KOPT-K1 (cell line): Measurements from ENCODE around the gene ARHGEF16.

Experiments
- H3K27ac ChIP-seq: fragments of 200-600 bp; sonication (generic); 2 replicates; pipeline ENCODE4 v1.5.1; 2016; ENCODE audit warnings: antibody characterized with exemption, mild to moderate bottlenecking, low read depth, low read length; ENCODE audit not compliant: poor library complexity, severe bottlenecking
- H3K36me3 ChIP-seq: fragments of 200-600 bp; sonication (generic); 2 replicates; pipeline ENCODE4 v1.5.1; 2017; ENCODE audit warnings: antibody characterized with exemption, mild to moderate bottlenecking, low read length, moderate library complexity; ENCODE audit not compliant: insufficient read depth
- H3K9me3 ChIP-seq: fragments of 200-600 bp; sonication (generic); 2 replicates; pipeline ENCODE4 v1.5.1; 2017; ENCODE audit warnings: antibody characterized with exemption, low read length, mild to moderate bottlenecking; ENCODE audit not compliant: insufficient read depth, poor library complexity, severe bottlenecking

ARHGEF16 gene

GRCh38 chr1:3440711-3441409, 13.6 kb upstream of the ARHGEF16 start:
- Histone ChIP-seq H3K9me3 (no peaks in the 10 kb centered on the region), H3K27ac (no peak overlapping the region), H3K36me3 (no peaks in the 10 kb centered on the region)

GRCh38 chr1:3441410-3441847, 13.0 kb upstream of the ARHGEF16 start:
- Histone ChIP-seq H3K36me3 (no peaks in the 10 kb centered on the region), H3K9me3 (peaks cover 4% of the 10 kb centered on the region), H3K27ac (no peak overlapping the region)

- no peak overlapping the region for H3K27ac ChIP-seq
- H3K9me3 ChIP-seq: peaks cover 6% of the 10 kb centered on the region
- H3K36me3 ChIP-seq: no peaks in the 10 kb centered on the region
Measured at GRCh38 chr1:3441880-3442279, 12.6 kb upstream of the ARHGEF16 start.

- no peaks in the 10 kb centered on the region for H3K36me3 ChIP-seq
Measured at GRCh38 chr1:3442331-3442730, 12.1 kb upstream of the ARHGEF16 start.

GRCh38 chr1:3442901-3443300, 11.6 kb upstream of the ARHGEF16 start:
- Histone ChIP-seq H3K9me3 (peaks cover 6% of the 10 kb centered on the region), H3K27ac (no peak overlapping the region), H3K36me3 (no peaks in the 10 kb centered on the region)

More at GRCh38 chr1:3442331-3442730, 12.1 kb upstream of the ARHGEF16 start:
- Histone ChIP-seq H3K27ac (no peak overlapping the region), H3K9me3 (peaks cover 6% of the 10 kb centered on the region)

GRCh38 chr1:3443807-3444206, 10.7 kb upstream of the ARHGEF16 start:
- Histone ChIP-seq H3K36me3 (no peaks in the 10 kb centered on the region), H3K9me3 (peaks cover 6% of the 10 kb centered on the region), H3K27ac (no peak overlapping the region)

- Histone ChIP-seq H3K27ac (no peak overlapping the region), H3K36me3 (no peaks in the 10 kb centered on the region), H3K9me3 (peaks cover 6% of the 10 kb centered on the region)
Measured at GRCh38 chr1:3444298-3444697, 10.2 kb upstream of the ARHGEF16 start.

GRCh38 chr1:3444736-3445135, 9.7 kb upstream of the ARHGEF16 start:
- Histone ChIP-seq H3K27ac (no peak overlapping the region), H3K36me3 (no peaks in the 10 kb centered on the region), H3K9me3 (peaks cover 6% of the 10 kb centered on the region)

- Histone ChIP-seq H3K36me3 (no peaks in the 10 kb centered on the region), H3K9me3 (peaks cover 6% of the 10 kb centered on the region), H3K27ac (no peak overlapping the region)
Measured at GRCh38 chr1:3450202-3450863, 4.1 kb upstream of the ARHGEF16 start.

GRCh38 chr1:3450983-3451382, 3.5 kb upstream of the ARHGEF16 start:
- Histone ChIP-seq H3K27ac (no peak overlapping the region), H3K9me3 (peaks cover 6% of the 10 kb centered on the region), H3K36me3 (no peaks in the 10 kb centered on the region)

- H3K9me3 ChIP-seq: no peaks in the 10 kb centered on the region
- no peak overlapping the region for H3K27ac ChIP-seq
- H3K36me3 ChIP-seq: no peaks in the 10 kb centered on the region
Measured at GRCh38 chr1:3451994-3452865, 2.2 kb upstream of the ARHGEF16 start.

GRCh38 chr1:3452866-3453175, 1.6 kb upstream of the ARHGEF16 start:
- H3K36me3 ChIP-seq: no peaks in the 10 kb centered on the region
- no peak overlapping the region for H3K27ac ChIP-seq
- no peaks in the 10 kb centered on the region for H3K9me3 ChIP-seq

- Histone ChIP-seq H3K9me3 (no peaks in the 10 kb centered on the region), H3K36me3 (no peaks in the 10 kb centered on the region), H3K27ac (no peak overlapping the region)
Measured at GRCh38 chr1:3453203-3453761, 1.2 kb upstream of the ARHGEF16 start.

GRCh38 chr1:3454811-3455618, 550 bp downstream of the ARHGEF16 start:
- H3K27ac ChIP-seq: no peak overlapping the region
- H3K9me3 ChIP-seq: no peaks in the 10 kb centered on the region
- no peaks in the 10 kb centered on the region for H3K36me3 ChIP-seq
